GM19395 (cell line): ENCODE results near the gene DGKI.
"Not testable (repeated sequence)": the region's sequence is repeated elsewhere in the genome, so short reads cannot be mapped to it uniquely, and the experiment has no call there.

Experiments used
- ATAC-seq: cut with Tn5 transposase; IDR thresholded peaks from one replicate; pipeline ENCODE4 v1.9.1; 2021; ENCODE audit warnings: mild to moderate bottlenecking, moderate library complexity; ENCODE audit not compliant: unreplicated experiment

The DGKI gene

GRCh38 chr7:137484326-137484725, 362.4 kb downstream of the DGKI start:
- ATAC-seq: no peak

GRCh38 chr7:137482466-137482865, 364.3 kb downstream of the DGKI start:
- no peak for ATAC-seq

GRCh38 chr7:137480824-137481365, 365.9 kb downstream of the DGKI start:
- no peak for ATAC-seq

DNA sequence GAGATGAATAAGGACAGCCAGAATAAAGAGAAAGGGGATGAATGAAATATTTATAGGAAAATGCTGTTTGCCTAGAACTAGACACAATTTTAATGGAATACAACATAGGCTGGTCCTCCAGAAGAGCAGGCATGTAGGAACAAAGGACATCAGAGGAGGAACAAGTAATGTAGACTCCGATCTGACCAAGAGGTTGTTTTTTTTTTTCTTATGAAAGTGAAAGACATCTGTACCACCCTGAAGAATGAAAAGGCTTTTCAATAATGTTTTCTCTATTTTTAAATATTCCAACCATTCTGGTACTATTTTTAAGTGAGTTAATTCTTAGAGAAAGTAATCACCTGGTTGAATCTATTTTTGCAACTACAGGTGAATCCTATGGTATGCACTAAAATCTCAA, 366.4 kb downstream of the DGKI start:
- ATAC-seq: no peak

GRCh38 chr7:137476937-137477336, 369.8 kb downstream of the DGKI start:
- ATAC-seq: no peak

- ATAC-seq: no peak
Observed at GRCh38 chr7:137475966-137476365, 370.8 kb downstream of the DGKI start.

- ATAC-seq: no peak
Observed at GRCh38 chr7:137474540-137475026, 372.2 kb downstream of the DGKI start.

GRCh38 chr7:137471128-137471527, 375.6 kb downstream of the DGKI start:
- ATAC-seq: no peak

DNA sequence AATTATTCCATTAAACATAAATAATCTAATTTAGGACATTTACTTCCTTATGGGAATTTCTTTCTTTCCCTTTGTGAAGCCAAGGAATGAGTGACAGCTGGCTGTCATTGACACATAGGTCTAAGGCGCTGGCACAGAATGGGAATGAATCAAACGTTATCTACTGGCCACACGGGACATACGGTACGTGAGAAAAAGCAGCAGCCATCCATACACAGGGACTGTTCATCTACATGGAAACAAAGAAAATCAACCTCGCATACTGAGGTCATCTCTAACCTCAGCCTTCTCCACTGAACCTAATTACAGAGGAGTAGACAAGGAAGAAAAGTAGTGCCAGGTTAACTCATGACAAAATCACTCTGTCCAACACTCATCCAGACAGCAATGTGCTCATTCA, 376.9 kb downstream of the DGKI start:
- ATAC-seq: no peak

DNA sequence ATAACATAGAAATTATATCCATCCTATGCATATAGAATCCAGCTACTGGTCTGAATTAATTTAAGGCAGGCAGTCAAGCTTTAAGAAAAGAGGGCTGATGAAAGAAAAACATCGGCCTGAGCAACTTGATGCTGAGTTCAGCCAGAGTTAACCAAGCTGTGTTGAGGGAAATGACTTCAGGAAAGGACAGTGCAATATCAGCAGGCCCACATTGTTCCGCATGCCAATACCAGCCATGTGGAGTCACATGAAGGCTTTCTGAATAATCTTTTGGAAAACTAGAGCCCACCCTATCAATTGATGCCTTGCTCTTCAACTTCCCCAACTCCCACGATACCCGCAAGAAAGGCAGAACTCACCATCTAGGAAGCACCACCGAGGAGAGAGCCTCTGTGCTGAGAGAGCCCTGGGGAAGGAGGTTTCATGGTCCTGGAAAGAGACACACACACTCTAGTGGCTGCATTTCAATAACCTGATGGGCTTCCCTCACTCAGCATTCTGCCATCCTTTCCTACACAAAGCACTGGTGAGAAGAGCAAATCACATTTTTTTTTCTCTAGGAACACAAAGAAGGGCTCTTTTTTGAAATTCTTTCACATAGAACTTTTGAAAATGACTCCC, 377.5 kb downstream of the DGKI start:
- no peak for ATAC-seq

GRCh38 chr7:137462847-137463246, 383.9 kb downstream of the DGKI start:
- ATAC-seq: peak; percentile 57

DNA sequence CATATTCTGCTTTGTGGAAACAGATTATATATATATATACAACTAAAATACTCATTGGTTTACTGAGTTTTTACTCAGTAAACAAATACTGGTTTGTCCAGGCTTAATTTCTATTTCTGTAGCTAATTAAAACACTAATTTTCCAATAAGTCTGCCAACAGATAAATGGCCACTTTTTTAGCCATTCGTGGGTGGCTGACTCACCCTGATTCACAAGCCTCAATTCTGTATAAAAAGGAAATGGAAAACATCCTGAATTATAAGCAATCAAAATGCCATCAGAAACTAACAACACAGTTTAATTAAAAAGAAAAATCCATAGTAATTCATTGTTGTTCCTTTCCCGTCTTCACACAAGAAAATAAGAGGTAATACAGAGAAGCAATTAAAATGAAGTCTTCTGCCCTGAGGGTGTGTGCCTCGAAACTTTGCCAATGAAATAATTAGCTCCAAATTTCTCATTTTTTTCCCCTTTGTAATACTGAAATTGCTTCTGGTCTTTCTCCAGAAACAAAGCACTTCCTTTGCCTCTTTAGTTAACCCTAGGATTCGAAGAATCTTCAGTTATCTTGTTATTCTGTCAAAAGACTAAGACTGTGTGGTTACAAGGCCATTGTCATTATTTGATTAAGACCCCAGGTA, 384.6 kb downstream of the DGKI start:
- ATAC-seq: no peak

- ATAC-seq: no peak
Observed at GRCh38 chr7:137458399-137458798, 388.4 kb downstream of the DGKI start.

GRCh38 chr7:137454767-137455166, 392.0 kb downstream of the DGKI start:
- peak; percentile 9 for ATAC-seq

GRCh38 chr7:137454246-137454724, 392.5 kb downstream of the DGKI start:
- peak; percentile 89 for ATAC-seq

DNA sequence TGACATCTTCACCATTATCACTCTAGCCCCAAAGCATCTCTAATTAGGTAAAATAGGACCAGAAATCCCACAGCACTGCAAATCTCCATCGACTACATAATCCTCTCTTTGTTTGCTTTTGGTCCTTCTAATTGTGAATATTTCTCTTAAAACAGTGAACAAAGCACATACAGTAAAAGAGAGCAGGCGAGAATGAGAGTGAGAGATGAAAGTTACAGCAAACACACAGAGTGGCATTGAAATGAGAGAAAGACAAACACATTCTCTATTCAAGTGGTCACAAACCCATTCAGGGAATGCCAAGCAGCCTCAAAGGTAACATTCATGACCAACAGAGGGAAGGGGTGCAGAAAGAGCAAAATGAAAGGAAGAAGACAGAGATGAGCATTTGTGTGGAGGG, 393.4 kb downstream of the DGKI start:
- no peak for ATAC-seq

GRCh38 chr7:137449016-137449415, 397.8 kb downstream of the DGKI start:
- no peak for ATAC-seq

DNA sequence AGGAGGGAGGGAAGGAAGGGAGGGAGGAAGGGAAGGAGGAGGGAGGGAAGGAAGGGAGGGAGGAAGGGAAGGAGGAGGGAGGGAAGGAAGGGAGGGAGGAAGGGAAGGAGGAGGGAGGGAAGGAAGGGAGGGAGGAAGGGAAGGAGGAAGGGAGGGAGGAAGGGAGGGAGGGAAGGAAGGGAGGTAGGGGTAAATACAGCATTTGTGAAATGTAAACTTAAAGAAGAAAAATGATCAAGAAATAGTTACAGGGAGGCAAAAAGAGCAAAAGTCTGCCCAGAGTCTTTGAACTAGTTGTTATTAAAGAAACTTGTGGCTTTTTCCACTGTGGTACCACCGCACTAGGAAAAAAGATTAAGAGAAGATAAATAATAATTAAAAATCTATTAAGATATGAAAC, 398.2 kb downstream of the DGKI start:
- ATAC-seq: not testable (repeated sequence)

- no peak for ATAC-seq
Observed at GRCh38 chr7:137446025-137446424, 400.7 kb downstream of the DGKI start.

DNA sequence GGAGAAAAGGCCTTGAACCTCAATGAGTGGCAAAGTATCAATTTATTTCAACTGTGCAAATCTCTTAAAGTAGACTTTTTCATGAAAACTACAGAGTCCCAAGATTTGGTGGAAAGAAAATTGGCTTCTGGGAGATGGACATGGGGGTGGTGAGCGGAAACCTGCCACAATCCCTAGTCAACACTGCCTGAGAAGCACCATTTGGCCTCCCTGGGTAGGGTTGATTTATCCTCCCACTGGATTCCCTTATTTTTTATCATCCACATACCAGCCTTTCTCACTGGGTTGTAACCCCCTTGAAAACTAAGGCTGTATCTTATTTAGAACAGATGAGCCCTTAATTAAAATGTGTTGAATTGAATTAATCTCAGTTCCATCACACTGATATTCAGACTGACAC, 401.5 kb downstream of the DGKI start:
- ATAC-seq: no peak

DNA sequence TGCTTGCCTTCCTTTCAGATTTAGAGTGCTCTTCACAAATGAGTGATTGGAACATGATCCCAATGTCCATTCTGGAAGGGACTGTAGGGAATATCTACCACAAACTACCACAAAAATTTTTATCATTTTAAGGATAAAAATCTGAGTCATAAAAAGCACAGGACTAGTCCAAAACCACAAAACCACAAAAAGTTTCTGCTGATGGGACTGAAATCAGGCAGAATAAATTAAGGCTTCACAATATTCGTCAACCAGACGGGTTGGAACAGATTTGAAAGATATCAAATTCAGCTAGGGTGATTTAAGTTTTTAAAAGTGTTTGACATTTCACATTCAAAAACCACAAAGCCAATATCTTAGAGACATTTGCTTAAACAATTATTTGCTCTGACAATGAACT, 403.2 kb downstream of the DGKI start:
- ATAC-seq: no peak

GRCh38 chr7:137441451-137441850, 405.3 kb downstream of the DGKI start:
- ATAC-seq: no peak
